Colon (tissue), 2 donors: Measurements from ENCODE around the gene SPATA32.

Experiments
- FAIRE-seq: peaks from 2 replicates; lab custom pipeline; 2012; peaks lifted over from hg19 to GRCh38; lab: Jason Lieb, UNC
- donor health status: control.
- donor health status: control.

SPATA32 gene

GRCh38 chr17:45246338-45246737 lies 15.6 kb downstream of the SPATA32 start:
- no peak for FAIRE-seq

- no peak for FAIRE-seq
These were observed 16.9 kb downstream of the SPATA32 start for GRCh38 chr17:45244725-45245656.

GRCh38 chr17:45243750-45244149 lies 18.1 kb downstream of the SPATA32 start:
- no peak for FAIRE-seq

- FAIRE-seq, result no peak
These were observed 19.9 kb downstream of the SPATA32 start for GRCh38 chr17:45242029-45242414.

- no peak for FAIRE-seq
These were observed 20.4 kb downstream of the SPATA32 start for GRCh38 chr17:45241328-45242028.

- FAIRE-seq, result no peak
These were observed 21.0 kb downstream of the SPATA32 start for GRCh38 chr17:45240905-45241327.

GRCh38 chr17:45238155-45238774 lies 23.6 kb downstream of the SPATA32 start:
- FAIRE-seq, result no peak

GRCh38 chr17:45237686-45238085 lies 24.2 kb downstream of the SPATA32 start:
- no peak for FAIRE-seq

GRCh38 chr17:45236282-45236606 lies 25.6 kb downstream of the SPATA32 start:
- FAIRE-seq, result no peak

GRCh38 chr17:45235416-45236281 lies 26.2 kb downstream of the SPATA32 start:
- FAIRE-seq, result no peak

GRCh38 chr17:45234641-45235415 lies 27.1 kb downstream of the SPATA32 start:
- FAIRE-seq, result no peak

GRCh38 chr17:45233423-45233924 lies 28.4 kb downstream of the SPATA32 start:
- FAIRE-seq, result no peak

- FAIRE-seq, result no peak
These were observed 29.1 kb downstream of the SPATA32 start for GRCh38 chr17:45232514-45233422.

GRCh38 chr17:45231481-45232116 lies 30.3 kb downstream of the SPATA32 start:
- no peak for FAIRE-seq

GRCh38 chr17:45230787-45231480 lies 31.0 kb downstream of the SPATA32 start:
- FAIRE-seq, result no peak

GRCh38 chr17:45230410-45230786 lies 31.5 kb downstream of the SPATA32 start:
- no peak for FAIRE-seq

- no peak for FAIRE-seq
These were observed 32.0 kb downstream of the SPATA32 start for GRCh38 chr17:45229681-45230409.
